B cell (primary cell): ENCODE data around the gene DAO. TPM values are rescaled to one million over a fixed set of nuclear protein-coding genes. Genes with fewer than 3 reads are reported as not detected.

Source experiments
- ATAC-seq: fragments of 200-7000 bp; cut with Tn5 transposase; one replicate; pipeline ENCODE4 v1.10.0; 2021; ENCODE audit warnings: low read depth, mild to moderate bottlenecking, moderate number of reproducible peaks, moderate library complexity
- CTCF ChIA-PET: fragments of 350-600 bp; sonication (Branson Sonifier 250); formaldehyde crosslinking; loops from one replicate; lab custom pipeline; 2021; ENCODE audit warnings: antibody characterized with exemption, inconsistent platforms; lab: Charles Lee
- POLR2A ChIA-PET: fragments of 350-600 bp; sonication (Branson Sonifier 250); formaldehyde crosslinking; loops from one replicate; lab custom pipeline; 2021; ENCODE audit warnings: antibody characterized with exemption; lab: Charles Lee
- DNase-seq: peaks from one replicate; pipeline ENCODE4 v3.0.0; 2013
- H2AFZ ChIP-seq: 2 replicates; pipeline ENCODE4 v1.6.1; 2012; ENCODE audit warnings: mild to moderate bottlenecking, low read depth, low read length; ENCODE audit not compliant: insufficient read depth, poor library complexity, severe bottlenecking
- H3K27ac ChIP-seq, 2 donors: 1 replicate in 1 of 2; 2 replicates in 1 of 2; pipeline ENCODE4 v1.5.1; 2012 to 2013; ENCODE audit warnings: low read length in 2 of 2, mild to moderate bottlenecking in 2 of 2, moderate library complexity in 1 of 2
- H3K27me3 ChIP-seq, 4 experiments: fragments of 200-600 bp in 1 of 4; sonication (generic) in 1 of 4; replicated peaks in 1 of 4; 1 replicate in 2 of 4; 2 replicates in 2 of 4; pipeline versions ENCODE4 v1.6.1 to v1.7.0; 2013 to 2016; ENCODE audit warnings: low read length in 3 of 4, mild to moderate bottlenecking in 2 of 4, mixed read lengths in 1 of 4, moderate library complexity in 1 of 4; ENCODE audit not compliant: insufficient read depth in 4 of 4, control insufficient read depth in 3 of 4; ENCODE audit errors: control extremely low read depth in 1 of 4
- H3K36me3 ChIP-seq, 2 experiments: replicated peaks in 1 of 2; 1 replicate in 1 of 2; 2 replicates in 1 of 2; pipeline versions ENCODE4 v1.6.1 to v1.7.1; 2013; ENCODE audit warnings: low read length in 1 of 2; ENCODE audit not compliant: insufficient read depth in 2 of 2, control insufficient read depth in 1 of 2; ENCODE audit errors: control extremely low read depth in 1 of 2, extremely low read depth in 1 of 2
- H3K4me1 ChIP-seq, 2 donors: fragments of 200-600 bp in 1 of 2; sonication (generic) in 1 of 2; 1 replicate in 1 of 2; 2 replicates in 1 of 2; pipeline versions ENCODE4 v1.5.1 to v1.6.1; 2013 to 2017; ENCODE audit warnings: low read length in 2 of 2; ENCODE audit not compliant: control insufficient read depth in 2 of 2, insufficient read depth in 2 of 2
- H3K4me2 ChIP-seq: replicated peaks from 2 replicates; pipeline ENCODE3; 2012; ENCODE audit warnings: mild to moderate bottlenecking, low read depth, low read length; ENCODE audit not compliant: poor library complexity, severe bottlenecking
- H3K4me3 ChIP-seq, 5 experiments: fragments of 200-600 bp in 1 of 5; sonication (generic) in 1 of 5; 1 replicate in 3 of 5; 2 replicates in 2 of 5; pipeline versions ENCODE4 v1.5.1 to v1.7.0; 2011 to 2016; ENCODE audit warnings: low read length in 4 of 5, mild to moderate bottlenecking in 4 of 5, low read depth in 2 of 5, control low read depth in 1 of 5, moderate library complexity in 1 of 5; ENCODE audit not compliant: insufficient read depth in 1 of 5; ENCODE audit errors: control extremely low read depth in 1 of 5, extremely low read depth in 1 of 5
- H3K79me2 ChIP-seq: fragments of 200-600 bp; sonication (generic); one replicate; pipeline ENCODE4 v1.6.0; 2016; ENCODE audit warnings: low read length; ENCODE audit not compliant: control insufficient read depth, insufficient read depth
- H3K9ac ChIP-seq: fragments of 200-600 bp; sonication (generic); 2 replicates; pipeline ENCODE4 v1.6.1; 2017; ENCODE audit warnings: mild to moderate bottlenecking, low read length, moderate library complexity
- H3K9me3 ChIP-seq, 3 donors: one replicate each; pipeline versions ENCODE4 v1.6.1 to v1.7.1; 2013; ENCODE audit warnings: low read length in 2 of 3; ENCODE audit not compliant: control insufficient read depth in 2 of 3, insufficient read depth in 1 of 3; ENCODE audit errors: control extremely low read depth in 1 of 3
- H4K20me1 ChIP-seq: 2 replicates; pipeline ENCODE4 v1.6.0; 2012; ENCODE audit warnings: mild to moderate bottlenecking, low read length; ENCODE audit not compliant: insufficient read depth, control insufficient read depth, poor library complexity, severe bottlenecking
- H3K27ac Mint-ChIP-seq: one replicate; pipeline ENCODE4 v1.8.0; 2021; ENCODE audit warnings: mixed read lengths
- H3K27me3 Mint-ChIP-seq: one replicate; pipeline ENCODE4 v1.8.0; 2021; ENCODE audit warnings: mixed read lengths
- H3K4me1 Mint-ChIP-seq: one replicate; pipeline ENCODE4 v1.8.0; 2021; ENCODE audit warnings: mixed read lengths
- H3K4me3 Mint-ChIP-seq: one replicate; pipeline ENCODE4 v1.8.0; 2021; ENCODE audit warnings: mixed read lengths
- H3K9me3 Mint-ChIP-seq: one replicate; pipeline ENCODE4 v1.8.0; 2022; ENCODE audit warnings: mixed read lengths; ENCODE audit not compliant: insufficient read depth
- EZH2 ChIP-seq: IDR thresholded peaks from 2 replicates; pipeline ENCODE4 v1.6.1; 2012; ENCODE audit warnings: borderline replicate concordance, low read depth, mild to moderate bottlenecking, moderate library complexity, low read length; ENCODE audit not compliant: insufficient read depth, poor library complexity, severe bottlenecking
- whole genome bisulfite sequencing: methylation state at CpG from one replicate; pipeline ENCODE4 v1.1.5; 2013; ENCODE audit warnings: missing lambda C conversion rate; ENCODE audit not compliant: insufficient coverage; 5-methylcytosine and 5-hydroxymethylcytosine counted together
- intact Hi-C: fragments of 100-400 bp; cut with micrococcal nuclease; formaldehyde crosslinking; loops from one replicate; pipeline ENCODE4 v1.10.0; 2022
- polyA plus RNA-seq: library from polyadenylated mRNA; depleted of rRNA; stranded (reverse); fragments of >200 nt; gene quantifications from 2 replicates; pipeline ENCODE4 v1.2.3, GENCODE V29; 2012
- total RNA-seq, 2 donors: library from RNA; stranded (reverse); fragments of 120-200 nt in 1 of 2; gene quantifications; 1 replicate in 1 of 2; 2 replicates in 1 of 2; pipeline versions ENCODE4 v1.2.3 to v1.2.4, GENCODE V29; 2013 to 2022
- TF ChIP-seq, protein P1 (sequence below): fragments of 200-600 bp; IDR thresholded peaks from one replicate; pipeline ENCODE4 v1.8.0; 2022; ENCODE audit warnings: antibody characterized with exemption, mild to moderate bottlenecking

Gene DAO
- total and polyA plus RNA-seq, 2 donors (not counting 1 experiment from before 2014, with no cell fraction given), result not detected

DNA sequence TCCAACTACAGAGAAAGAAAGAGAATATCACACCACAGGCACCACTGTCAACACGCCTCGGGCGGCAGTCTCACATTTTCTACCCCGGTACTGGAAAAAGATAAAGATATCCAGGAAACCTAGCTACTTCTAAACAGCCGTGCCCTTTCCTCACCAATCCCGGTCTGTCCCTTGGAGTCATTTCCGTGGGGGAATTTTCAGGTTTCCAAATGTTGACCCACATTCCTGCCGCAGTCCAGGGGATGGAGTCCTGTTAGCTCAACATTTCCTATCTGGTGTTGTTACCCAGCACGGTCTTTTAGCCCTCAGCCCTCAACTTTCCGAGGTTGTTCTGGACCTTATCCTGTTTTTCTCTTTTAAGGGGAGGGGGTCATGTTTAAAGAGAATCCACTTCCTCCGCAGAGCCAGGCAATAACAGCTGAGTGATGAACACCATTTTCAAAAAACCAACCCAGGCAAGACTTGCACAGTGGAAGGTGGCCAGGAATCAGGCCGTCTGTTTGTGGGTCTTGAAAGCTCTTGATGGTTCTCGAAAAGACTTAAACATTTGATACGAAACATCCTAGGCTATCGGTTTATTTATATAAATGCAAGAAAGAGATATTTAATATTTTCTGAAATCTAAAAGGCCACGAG is 27.1 kb upstream of the DAO start:
- DNase-seq (no peak), ATAC-seq (no peak)
- Histone ChIP-seq H3K9ac (no peak overlapping the region), H3K36me3 (peaks cover 0 to 13% of the 10 kb centered on the region in 2 experiments), H3K4me2 (no peak overlapping the region), H3K4me1 (peaks cover 20 to 21% of the 10 kb centered on the region in 2 donors), H3K9me3 (no peaks in the 10 kb centered on the region), H3K27me3 (no peaks in the 10 kb centered on the region), H3K27ac (no peak overlapping the region), H4K20me1 (no peaks in the 10 kb centered on the region), H2AFZ (no peak overlapping the region), H3K4me3 (no peak overlapping the region), H3K79me2 (peaks cover 9% of the 10 kb centered on the region)
- ChIA-PET CTCF (interaction anchor here (1.3 kb wide), 2 partner anchors 9 to 188 kb away, joined by 3 to 6 read pairs; no protein-coding TSS in a partner anchor), POLR2A (interaction anchor here (0.7 kb wide), 1 partner anchor 219 kb away, joined by 4 read pairs; the partner anchor contains the start of gene SELPLG)
- Mint-ChIP-seq H3K4me3 (no peak overlapping the region), H3K4me1 (peaks cover 33% of the 10 kb centered on the region), H3K27me3 (no peaks in the 10 kb centered on the region), H3K27ac (no peak overlapping the region), H3K9me3 (no peaks in the 10 kb centered on the region)
- WGBS, result 97% methylated on average over 7 of the region's 16 CpGs
- intact Hi-C loops, result no loop called here
- TF ChIP-seq, protein P1, sequence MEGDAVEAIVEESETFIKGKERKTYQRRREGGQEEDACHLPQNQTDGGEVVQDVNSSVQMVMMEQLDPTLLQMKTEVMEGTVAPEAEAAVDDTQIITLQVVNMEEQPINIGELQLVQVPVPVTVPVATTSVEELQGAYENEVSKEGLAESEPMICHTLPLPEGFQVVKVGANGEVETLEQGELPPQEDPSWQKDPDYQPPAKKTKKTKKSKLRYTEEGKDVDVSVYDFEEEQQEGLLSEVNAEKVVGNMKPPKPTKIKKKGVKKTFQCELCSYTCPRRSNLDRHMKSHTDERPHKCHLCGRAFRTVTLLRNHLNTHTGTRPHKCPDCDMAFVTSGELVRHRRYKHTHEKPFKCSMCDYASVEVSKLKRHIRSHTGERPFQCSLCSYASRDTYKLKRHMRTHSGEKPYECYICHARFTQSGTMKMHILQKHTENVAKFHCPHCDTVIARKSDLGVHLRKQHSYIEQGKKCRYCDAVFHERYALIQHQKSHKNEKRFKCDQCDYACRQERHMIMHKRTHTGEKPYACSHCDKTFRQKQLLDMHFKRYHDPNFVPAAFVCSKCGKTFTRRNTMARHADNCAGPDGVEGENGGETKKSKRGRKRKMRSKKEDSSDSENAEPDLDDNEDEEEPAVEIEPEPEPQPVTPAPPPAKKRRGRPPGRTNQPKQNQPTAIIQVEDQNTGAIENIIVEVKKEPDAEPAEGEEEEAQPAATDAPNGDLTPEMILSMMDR, result no peak
- no peak for TF ChIP-seq EZH2

DNA sequence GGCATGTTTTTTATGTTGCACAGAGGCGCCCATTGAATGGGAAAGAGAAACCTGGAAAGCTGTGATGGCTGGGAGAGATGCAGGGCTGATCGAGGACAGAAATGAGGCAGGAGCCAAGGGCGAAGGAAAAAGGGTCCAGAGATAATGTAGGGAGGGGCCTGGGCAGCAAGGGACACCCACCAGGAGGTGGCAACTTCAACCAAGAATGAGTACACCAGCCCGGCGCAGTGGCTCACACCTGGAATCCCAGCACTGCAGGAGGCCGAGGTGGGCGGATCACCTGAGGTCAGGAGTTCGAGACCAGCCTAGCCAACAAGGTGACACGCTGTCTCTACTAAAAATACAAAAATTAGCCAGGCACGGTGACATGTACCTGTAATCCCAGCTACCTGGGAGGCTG is 26.5 kb upstream of the DAO start:
- Mint-ChIP-seq H3K27me3 (no peaks in the 10 kb centered on the region), H3K4me3 (no peak overlapping the region), H3K9me3 (no peaks in the 10 kb centered on the region), H3K27ac (no peak overlapping the region), H3K4me1 (peaks cover 37% of the 10 kb centered on the region)
- Histone ChIP-seq H3K9me3 (no peaks in the 10 kb centered on the region), H3K27ac (no peak overlapping the region), H4K20me1 (no peaks in the 10 kb centered on the region), H3K36me3 (peaks cover 0 to 8% of the 10 kb centered on the region in 2 experiments), H3K4me1 (peaks cover 24% of the 10 kb centered on the region in 2 donors), H3K27me3 (peaks cover 0 to 2% (median 0%) of the 10 kb centered on the region in 4 experiments), H3K9ac (no peak overlapping the region), H3K79me2 (peaks cover 9% of the 10 kb centered on the region), H3K4me3 (no peak overlapping the region), H2AFZ (no peak overlapping the region), H3K4me2 (no peak overlapping the region)
- ChIA-PET CTCF (interaction anchor here (1.3 kb wide), 1 partner anchor 9 kb away, joined by 3 read pairs; no protein-coding TSS in a partner anchor), POLR2A (no interaction called here)
- DNase-seq (no peak), ATAC-seq (no peak)
- TF ChIP-seq, protein P1, result no peak
- TF ChIP-seq EZH2, result no peak
- intact Hi-C loops, result no loop called here
- WGBS, result 100% methylated on average over 3 of the region's 10 CpGs
